Uterus (tissue), 4 donors: ENCODE results near the gene KIRREL3. TPM values are rescaled to one million over a fixed set of nuclear protein-coding genes. Genes with fewer than 3 reads are reported as not detected.

Source experiments
- DNase-seq, 2 donors: peaks; one replicate each; pipeline ENCODE4 v3.0.0-alpha.2; 2019 to 2020
- H3K27ac ChIP-seq, 2 donors: fragments of 200-600 bp; sonication (generic); 1 replicate in 1 of 2; 2 replicates in 1 of 2; pipeline ENCODE4 v1.5.1; 2016 to 2018
- H3K27me3 ChIP-seq, 2 donors: fragments of 200-600 bp; sonication (generic); one replicate each; pipeline ENCODE4 v1.5.1; 2018 to 2019; ENCODE audit warnings: control low read depth in 1 of 2
- H3K36me3 ChIP-seq, 2 donors: fragments of 200-600 bp; sonication (generic); one replicate each; pipeline ENCODE4 v1.5.1; 2019; ENCODE audit warnings: control low read depth in 1 of 2
- H3K4me1 ChIP-seq, 2 donors: fragments of 200-600 bp; sonication (generic); one replicate each; pipeline ENCODE4 v1.5.1; 2018 to 2019; ENCODE audit warnings: control low read depth in 1 of 2
- H3K4me3 ChIP-seq, 2 donors: fragments of 200-600 bp; sonication (generic); 1 replicate in 1 of 2; 2 replicates in 1 of 2; pipeline ENCODE4 v1.5.1; 2018 to 2019; ENCODE audit warnings: mild to moderate bottlenecking in 1 of 2
- H3K9me3 ChIP-seq, 2 donors: fragments of 200-600 bp; sonication (generic); one replicate each; pipeline ENCODE4 v1.5.1; 2019; ENCODE audit warnings: control low read depth in 1 of 2
- CTCF ChIP-seq, 4 experiments: fragments of 200-600 bp in 2 of 4; fragments of 450-650 bp in 2 of 4; sonication (generic) in 2 of 4; IDR thresholded peaks; one replicate each; pipeline ENCODE4 v1.5.1; 2016 to 2019; ENCODE audit warnings: antibody characterized with exemption in 4 of 4, mild to moderate bottlenecking in 2 of 4, moderate library complexity in 1 of 4
- POLR2A ChIP-seq, 2 donors: fragments of 450-650 bp; IDR thresholded peaks; one replicate each; pipeline ENCODE4 v1.6.1; 2016; ENCODE audit warnings: antibody characterized with exemption in 2 of 2, mild to moderate bottlenecking in 1 of 2, moderate library complexity in 1 of 2
- intact Hi-C: fragments of 100-400 bp; cut with DNase I; formaldehyde crosslinking; loops from one replicate; pipeline ENCODE4 v1.15.1; 2023; ENCODE audit warnings: low total_unique reads
- total RNA-seq, 4 donors: library from RNA; depleted of rRNA in 3 of 4; stranded (reverse); fragments of >200 nt in 3 of 4; gene quantifications; one replicate each; pipeline versions ENCODE4 v1.1.0 to v1.2.4, GENCODE V29; 2014 to 2023
- donor health status: DM: yes; HTN: yes; CAD: no.

Gene KIRREL3
- total RNA-seq, 4 donors from 2014 or later: 10.0 TPM; not detected in 3

DNA sequence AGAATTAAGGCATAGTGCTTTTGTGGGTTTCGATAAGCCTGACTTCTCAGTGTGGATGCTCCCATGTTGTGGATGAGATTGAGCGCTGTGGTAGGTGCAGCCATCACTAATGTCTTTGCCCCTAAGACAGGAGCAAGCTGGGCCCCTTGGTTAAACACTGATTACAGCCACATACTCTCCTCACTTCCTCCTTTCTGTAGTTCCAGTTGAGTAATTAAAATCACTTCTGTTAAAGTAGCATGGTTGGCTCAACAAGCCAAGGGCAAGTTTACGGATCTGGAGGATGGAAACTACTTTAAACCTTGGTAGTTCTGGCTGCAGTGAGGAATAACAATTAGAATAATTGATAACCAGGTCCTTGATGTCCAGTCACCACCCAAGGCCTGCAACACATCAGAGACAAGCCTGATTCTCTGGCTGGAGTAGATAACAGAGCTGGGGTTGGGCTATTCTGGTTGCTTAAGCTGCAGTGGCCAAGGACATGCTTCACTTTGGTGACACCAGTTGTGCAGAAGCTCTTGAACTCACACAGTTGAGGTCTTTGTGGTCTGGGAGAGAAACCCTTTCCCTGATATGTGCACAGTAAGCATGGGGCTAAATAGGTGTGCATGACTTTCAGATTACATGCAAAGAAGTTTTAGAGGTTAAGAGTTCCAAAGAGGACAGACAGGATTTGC is 81.3 kb downstream of the KIRREL3 start:
- H3K9me3 ChIP-seq: no peaks in the 10 kb centered on the region
- intact Hi-C loops: no loop called here
- H3K4me3 ChIP-seq: no peak overlapping the region
- no peaks in the 10 kb centered on the region for H3K36me3 ChIP-seq
- no peak for DNase-seq
- H3K27me3 ChIP-seq: no peaks in the 10 kb centered on the region
- no peaks in the 10 kb centered on the region for H3K4me1 ChIP-seq
- TF ChIP-seq POLR2A (IDR thresholded peaks at IDR 0.05) (no peak), CTCF (IDR thresholded peaks at IDR 0.05) (no peak)
- no peak overlapping the region for H3K27ac ChIP-seq

GRCh38 chr11:126918556-126918955 is 82.0 kb downstream of the KIRREL3 start:
- Histone ChIP-seq H3K27ac (no peak overlapping the region), H3K27me3 (no peaks in the 10 kb centered on the region), H3K36me3 (no peaks in the 10 kb centered on the region), H3K9me3 (no peaks in the 10 kb centered on the region), H3K4me1 (no peaks in the 10 kb centered on the region), H3K4me3 (no peak overlapping the region)
- TF ChIP-seq POLR2A (IDR thresholded peaks at IDR 0.05) (no peak), CTCF (IDR thresholded peaks at IDR 0.05) (no peak)
- intact Hi-C loops: no loop called here
- DNase-seq: no peak

DNA sequence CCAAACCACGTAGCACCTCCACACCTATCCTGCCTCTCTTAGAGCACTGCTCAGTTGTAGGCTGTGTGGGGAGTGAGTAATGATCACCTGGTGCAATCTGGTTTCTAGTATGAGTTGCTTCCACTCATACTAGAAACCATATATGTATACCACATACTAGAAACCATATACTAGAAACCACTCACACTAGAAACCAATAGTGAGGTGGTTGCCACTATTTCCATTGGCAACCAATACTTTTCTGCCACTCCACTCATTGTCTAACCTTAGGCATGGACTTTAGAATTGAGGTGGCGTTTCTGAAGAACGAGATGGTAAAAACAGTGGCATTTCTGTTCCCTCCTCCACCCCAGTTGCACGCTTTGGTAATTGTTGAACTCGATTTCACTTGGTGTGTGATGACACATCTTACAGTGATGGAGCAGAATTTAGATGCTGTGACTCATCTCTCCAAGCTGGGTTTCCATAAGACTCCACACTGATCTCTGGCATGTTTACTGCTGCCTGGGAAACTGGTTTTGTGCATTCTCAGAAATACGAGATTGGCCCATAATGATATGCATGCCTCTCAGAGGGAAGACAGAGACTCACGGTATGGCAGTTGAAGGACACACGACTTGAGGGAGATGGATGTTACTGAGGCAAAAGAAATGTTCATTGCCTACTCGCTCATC is 82.9 kb downstream of the KIRREL3 start:
- no peak for DNase-seq
- intact Hi-C loops: no loop called here
- no peak overlapping the region for H3K4me3 ChIP-seq

GRCh38 chr11:126915430-126915829 is 85.1 kb downstream of the KIRREL3 start:
- DNase-seq: no peak
- H3K36me3 ChIP-seq: no peaks in the 10 kb centered on the region
- intact Hi-C loops: no loop called here
- no peaks in the 10 kb centered on the region for H3K4me1 ChIP-seq
- H3K4me3 ChIP-seq: no peak overlapping the region
- H3K9me3 ChIP-seq: no peaks in the 10 kb centered on the region
- TF ChIP-seq CTCF (IDR thresholded peaks at IDR 0.05) (no peak), POLR2A (IDR thresholded peaks at IDR 0.05) (no peak)
- H3K27ac ChIP-seq: no peak overlapping the region
- no peaks in the 10 kb centered on the region for H3K27me3 ChIP-seq

More for the DNA sequence above, 82.9 kb downstream of the KIRREL3 start:
- no peaks in the 10 kb centered on the region for H3K9me3 ChIP-seq
- no peaks in the 10 kb centered on the region for H3K4me1 ChIP-seq
- no peaks in the 10 kb centered on the region for H3K27me3 ChIP-seq
- no peaks in the 10 kb centered on the region for H3K36me3 ChIP-seq
- H3K27ac ChIP-seq: no peak overlapping the region
- TF ChIP-seq CTCF (IDR thresholded peaks at IDR 0.05) (no peak), POLR2A (IDR thresholded peaks at IDR 0.05) (no peak)

GRCh38 chr11:126914941-126915340 is 85.6 kb downstream of the KIRREL3 start:
- Histone ChIP-seq H3K4me3 (no peak overlapping the region), H3K4me1 (no peaks in the 10 kb centered on the region), H3K27ac (no peak overlapping the region), H3K27me3 (no peaks in the 10 kb centered on the region), H3K9me3 (no peaks in the 10 kb centered on the region), H3K36me3 (no peaks in the 10 kb centered on the region)
- DNase-seq: no peak
- intact Hi-C loops: no loop called here
- TF ChIP-seq POLR2A (IDR thresholded peaks at IDR 0.05) (no peak), CTCF (IDR thresholded peaks at IDR 0.05) (no peak)
